SK-N-MC (cell line): Measurements from ENCODE around the gene B4GALNT2.

ENCODE experiments used
- EZH2 ChIP-seq: fragments of 200-600 bp; sonication (generic); IDR thresholded peaks from one replicate; pipeline ENCODE4 v1.6.1; 2017; ENCODE audit warnings: antibody characterized with exemption
- FOXP2 ChIP-seq: optimal IDR thresholded peaks from 2 replicates; pipeline ENCODE3; 2011; ENCODE audit warnings: mild to moderate bottlenecking, moderate library complexity; ENCODE audit not compliant: insufficient read depth; ENCODE audit errors: extremely low read length, control extremely low read depth
- POLR2AphosphoS5 ChIP-seq: IDR thresholded peaks from 2 replicates; pipeline ENCODE4 v1.6.1; 2012; ENCODE audit warnings: mild to moderate bottlenecking, low read depth, low read length, borderline replicate concordance

- TF ChIP-seq POLR2AphosphoS5 (no peak), EZH2 (no peak), FOXP2 (no peak)
Measured at GRCh38 chr17:49086316-49086605, 46.3 kb upstream of the B4GALNT2 start.
